Osteoblast (primary cell): ENCODE data around the gene DFFB. TPM values are rescaled to one million over a fixed set of nuclear protein-coding genes. Genes with fewer than 3 reads are reported as not detected.

ENCODE experiments used
- DNase-seq: peaks from one replicate; pipeline ENCODE4 v3.0.0; 2011; ENCODE audit warnings: low spot score, mixed read lengths; ENCODE audit not compliant: insufficient read length; ENCODE audit errors: missing footprints
- H2AFZ ChIP-seq: 2 replicates; pipeline ENCODE4 v1.6.0; 2011; ENCODE audit warnings: mild to moderate bottlenecking, low read length
- H3K27ac ChIP-seq: 2 replicates; pipeline ENCODE4 v1.5.1; 2011; ENCODE audit warnings: mild to moderate bottlenecking, low read depth, low read length, moderate library complexity
- H3K27me3 ChIP-seq: 2 replicates; pipeline ENCODE4 v1.6.0; 2012; ENCODE audit warnings: mild to moderate bottlenecking, control low read depth, inconsistent platforms, low read length, moderate library complexity; ENCODE audit not compliant: insufficient read depth
- H3K36me3 ChIP-seq: 2 replicates; pipeline ENCODE4 v1.5.1; 2011; ENCODE audit warnings: mild to moderate bottlenecking, low read length, control low read depth, moderate library complexity; ENCODE audit not compliant: insufficient read depth
- H3K4me1 ChIP-seq: 2 replicates; pipeline ENCODE4 v1.5.1; 2011; ENCODE audit warnings: mild to moderate bottlenecking, low read length, control low read depth, moderate library complexity; ENCODE audit not compliant: insufficient read depth
- H3K4me2 ChIP-seq: 2 replicates; pipeline ENCODE4 v1.6.0; 2011; ENCODE audit warnings: mild to moderate bottlenecking, low read length; ENCODE audit not compliant: insufficient read depth
- H3K4me3 ChIP-seq: fragments of 200-600 bp; sonication (generic); 3 replicates; pipeline ENCODE4 v1.5.1; 2012; ENCODE audit warnings: mild to moderate bottlenecking, low read length, inconsistent platforms; ENCODE audit not compliant: insufficient read depth
- H3K79me2 ChIP-seq: 2 replicates; pipeline ENCODE4 v1.6.0; 2012; ENCODE audit warnings: mild to moderate bottlenecking, low read length, control low read depth, inconsistent platforms; ENCODE audit not compliant: insufficient read depth
- H3K9me3 ChIP-seq: 2 replicates; pipeline ENCODE4 v1.5.1; 2011; ENCODE audit warnings: low read depth, low read length, control low read depth
- H4K20me1 ChIP-seq: 2 replicates; pipeline ENCODE4 v1.6.0; 2012; ENCODE audit warnings: mild to moderate bottlenecking, low read length, control low read depth; ENCODE audit not compliant: insufficient read depth
- CTCF ChIP-seq: IDR thresholded peaks from 2 replicates; pipeline ENCODE4 v1.5.1; 2011; ENCODE audit warnings: mild to moderate bottlenecking, low read depth, low read length, moderate library complexity; ENCODE audit errors: extremely low read depth
- total RNA-seq: library from RNA; depleted of rRNA; stranded (reverse); fragments of >200 nt; gene quantifications from 2 replicates; pipeline ENCODE4 v1.2.3, GENCODE V29; 2012

The DFFB gene
- total RNA-seq, 1 donor, result 5.1 TPM

- Histone ChIP-seq H2AFZ (no peak overlapping the region), H3K4me2 (no peak overlapping the region), H3K27ac (no peak overlapping the region), H4K20me1 (no peaks in the 10 kb centered on the region), H3K9me3 (no peaks in the 10 kb centered on the region), H3K4me3 (no peak overlapping the region), H3K36me3 (peaks cover 3% of the 10 kb centered on the region), H3K79me2 (no peaks in the 10 kb centered on the region), H3K27me3 (no peaks in the 10 kb centered on the region), H3K4me1 (no peaks in the 10 kb centered on the region)
- DNase-seq, result no peak
- TF ChIP-seq CTCF, result peak; percentile 8
Measured at GRCh38 chr1:3869751-3870301, 12.6 kb downstream of the DFFB start.

- no peaks in the 10 kb centered on the region for H4K20me1 ChIP-seq
- H3K79me2 ChIP-seq, result no peaks in the 10 kb centered on the region
- H3K9me3 ChIP-seq, result no peaks in the 10 kb centered on the region
- no peaks in the 10 kb centered on the region for H3K4me1 ChIP-seq
- H3K27ac ChIP-seq, result no peak overlapping the region
- H2AFZ ChIP-seq, result no peak overlapping the region
- peaks cover 6% of the 10 kb centered on the region for H3K36me3 ChIP-seq
- no peak overlapping the region for H3K4me2 ChIP-seq
- TF ChIP-seq CTCF, result no peak
- no peak for DNase-seq
- H3K4me3 ChIP-seq, result no peak overlapping the region
- H3K27me3 ChIP-seq, result no peaks in the 10 kb centered on the region
Measured at GRCh38 chr1:3871451-3871805, 14.2 kb downstream of the DFFB start.

- Histone ChIP-seq H3K27me3 (no peaks in the 10 kb centered on the region), H3K4me1 (no peaks in the 10 kb centered on the region), H3K9me3 (no peaks in the 10 kb centered on the region), H3K4me3 (no peak overlapping the region), H3K36me3 (peaks cover 6% of the 10 kb centered on the region), H4K20me1 (no peaks in the 10 kb centered on the region), H2AFZ (no peak overlapping the region), H3K27ac (no peak overlapping the region), H3K79me2 (no peaks in the 10 kb centered on the region), H3K4me2 (no peak overlapping the region)
- no peak for DNase-seq
- TF ChIP-seq CTCF, result no peak
Measured at GRCh38 chr1:3872546-3872945, 15.3 kb downstream of the DFFB start.

- DNase-seq, result no peak
- no peak for TF ChIP-seq CTCF
- no peak overlapping the region for H3K4me2 ChIP-seq
- no peaks in the 10 kb centered on the region for H4K20me1 ChIP-seq
- H3K36me3 ChIP-seq, result peaks cover 13% of the 10 kb centered on the region
- H3K27me3 ChIP-seq, result no peaks in the 10 kb centered on the region
- H2AFZ ChIP-seq, result no peak overlapping the region
- no peak overlapping the region for H3K4me3 ChIP-seq
- no peaks in the 10 kb centered on the region for H3K4me1 ChIP-seq
- H3K9me3 ChIP-seq, result peaks cover 4% of the 10 kb centered on the region
- H3K27ac ChIP-seq, result no peak overlapping the region
- no peaks in the 10 kb centered on the region for H3K79me2 ChIP-seq
Measured at GRCh38 chr1:3874736-3875135, 17.5 kb downstream of the DFFB start.
